Loucy (cell line): ENCODE data around the gene KIF13A.

Source experiments
- EZH2phosphoT487 ChIP-seq: fragments of 200-600 bp; IDR thresholded peaks from 2 replicates; pipeline ENCODE4 v1.6.1; 2018; ENCODE audit warnings: antibody characterized with exemption, mild to moderate bottlenecking, moderate library complexity, borderline replicate concordance
- TF ChIP-seq, protein P1 (sequence below): fragments of 200-600 bp; sonication (generic); conservative IDR thresholded peaks from 2 replicates; pipeline ENCODE4 v1.5.1; 2014; ENCODE audit warnings: mild to moderate bottlenecking, antibody characterized with exemption, low read length

DNA sequence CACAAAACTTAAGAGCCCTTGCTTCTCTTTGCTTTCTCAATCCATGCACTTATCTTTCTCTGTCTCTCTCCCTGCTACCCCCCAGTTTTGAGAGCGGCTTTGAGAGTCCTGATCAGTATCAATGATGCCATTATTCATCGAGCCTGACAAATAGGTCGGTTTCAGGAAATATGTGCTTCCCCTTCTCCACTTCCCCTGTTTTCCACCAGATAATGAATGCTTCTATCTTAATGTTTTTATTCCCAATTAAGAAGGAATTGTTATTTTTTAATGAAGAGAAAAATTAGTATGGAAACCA lies 117.7 kb downstream of the KIF13A start:
- TF ChIP-seq, protein P1, sequence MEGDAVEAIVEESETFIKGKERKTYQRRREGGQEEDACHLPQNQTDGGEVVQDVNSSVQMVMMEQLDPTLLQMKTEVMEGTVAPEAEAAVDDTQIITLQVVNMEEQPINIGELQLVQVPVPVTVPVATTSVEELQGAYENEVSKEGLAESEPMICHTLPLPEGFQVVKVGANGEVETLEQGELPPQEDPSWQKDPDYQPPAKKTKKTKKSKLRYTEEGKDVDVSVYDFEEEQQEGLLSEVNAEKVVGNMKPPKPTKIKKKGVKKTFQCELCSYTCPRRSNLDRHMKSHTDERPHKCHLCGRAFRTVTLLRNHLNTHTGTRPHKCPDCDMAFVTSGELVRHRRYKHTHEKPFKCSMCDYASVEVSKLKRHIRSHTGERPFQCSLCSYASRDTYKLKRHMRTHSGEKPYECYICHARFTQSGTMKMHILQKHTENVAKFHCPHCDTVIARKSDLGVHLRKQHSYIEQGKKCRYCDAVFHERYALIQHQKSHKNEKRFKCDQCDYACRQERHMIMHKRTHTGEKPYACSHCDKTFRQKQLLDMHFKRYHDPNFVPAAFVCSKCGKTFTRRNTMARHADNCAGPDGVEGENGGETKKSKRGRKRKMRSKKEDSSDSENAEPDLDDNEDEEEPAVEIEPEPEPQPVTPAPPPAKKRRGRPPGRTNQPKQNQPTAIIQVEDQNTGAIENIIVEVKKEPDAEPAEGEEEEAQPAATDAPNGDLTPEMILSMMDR, result no peak
- TF ChIP-seq EZH2phosphoT487, result no peak
